ENCODE data around the gene CRYBB3. TPM values are rescaled to one million over a fixed set of nuclear protein-coding genes. Genes with fewer than 3 reads are reported as not detected.

The CRYBB3 gene
- total and polyA plus RNA-seq, 2 donors (not counting 3 experiments of a cell fraction or from before 2014, with no cell fraction given): 0.59 to 1.2 TPM

GRCh38 chr22:25197340-25197739 is 2.3 kb upstream of the CRYBB3 start:
- TF ChIP-seq FOS (IDR thresholded peaks at IDR 0.05; ENCODE audit: borderline replicate concordance, insufficient read depth, low read length) (no peak), GATA2 (IDR thresholded peaks at IDR 0.05; ENCODE audit: insufficient read depth, insufficient read length, low read depth, low read length) (no peak), MAX (IDR thresholded peaks at IDR 0.05; ENCODE audit: insufficient read depth, insufficient read length) (no peak), EZH2 (IDR thresholded peaks at IDR 0.05; ENCODE audit: borderline replicate concordance, low read depth, low read length, severe bottlenecking) (no peak), JUN (IDR thresholded peaks at IDR 0.05; ENCODE audit: borderline replicate concordance, insufficient read depth, insufficient read length, low read depth) (no peak), POLR2AphosphoS5 (IDR thresholded peaks at IDR 0.05; ENCODE audit: insufficient read depth, low read depth, low read length) (no peak), POLR2A (IDR thresholded peaks at IDR 0.05; ENCODE audit: low read depth, low read length) (no peak), MYC (IDR thresholded peaks at IDR 0.05; ENCODE audit: low read depth, low read length) (no peak)
- TF ChIP-seq, protein P1, sequence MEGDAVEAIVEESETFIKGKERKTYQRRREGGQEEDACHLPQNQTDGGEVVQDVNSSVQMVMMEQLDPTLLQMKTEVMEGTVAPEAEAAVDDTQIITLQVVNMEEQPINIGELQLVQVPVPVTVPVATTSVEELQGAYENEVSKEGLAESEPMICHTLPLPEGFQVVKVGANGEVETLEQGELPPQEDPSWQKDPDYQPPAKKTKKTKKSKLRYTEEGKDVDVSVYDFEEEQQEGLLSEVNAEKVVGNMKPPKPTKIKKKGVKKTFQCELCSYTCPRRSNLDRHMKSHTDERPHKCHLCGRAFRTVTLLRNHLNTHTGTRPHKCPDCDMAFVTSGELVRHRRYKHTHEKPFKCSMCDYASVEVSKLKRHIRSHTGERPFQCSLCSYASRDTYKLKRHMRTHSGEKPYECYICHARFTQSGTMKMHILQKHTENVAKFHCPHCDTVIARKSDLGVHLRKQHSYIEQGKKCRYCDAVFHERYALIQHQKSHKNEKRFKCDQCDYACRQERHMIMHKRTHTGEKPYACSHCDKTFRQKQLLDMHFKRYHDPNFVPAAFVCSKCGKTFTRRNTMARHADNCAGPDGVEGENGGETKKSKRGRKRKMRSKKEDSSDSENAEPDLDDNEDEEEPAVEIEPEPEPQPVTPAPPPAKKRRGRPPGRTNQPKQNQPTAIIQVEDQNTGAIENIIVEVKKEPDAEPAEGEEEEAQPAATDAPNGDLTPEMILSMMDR (IDR thresholded peaks at IDR 0.05; ENCODE audit: extremely low read depth in 1 of 2, insufficient read depth in 1 of 2, low read depth in 1 of 2, low read length in 2 of 2): no peak
- peaks cover 11 to 35% of the 10 kb centered on the region in 2 experiments for H3K36me3 ChIP-seq (ENCODE audit: control insufficient read depth in 2 of 2, extremely low read depth in 1 of 2, insufficient read depth in 2 of 2, low read length in 2 of 2)
- no peaks in the 10 kb centered on the region for H3K9me1 ChIP-seq (replicated peaks; ENCODE audit: control insufficient read depth, extremely low read depth, insufficient read depth, low read length)
- BruUV-seq (replicated peaks): no TSS peak
- no peak overlapping the region for H2AFZ ChIP-seq (ENCODE audit: low read depth, low read length)
- no peak overlapping the region for H3K9ac ChIP-seq (replicated peaks; ENCODE audit: extremely low read depth, insufficient read depth, low read length)
- no peaks in the 10 kb centered on the region for H3K27me3 ChIP-seq (ENCODE audit: control insufficient read depth in 2 of 2, insufficient read depth in 2 of 2, low read length in 2 of 2)
- ChIA-PET POLR2A (interaction anchor here (0.6 kb wide), 1 partner anchor 86 kb away, joined by 3 read pairs; no protein-coding TSS in a partner anchor), CTCF (interaction anchor here (1.9 kb wide), 1 partner anchor 87 kb away, joined by 5 read pairs; no protein-coding TSS in a partner anchor)
- H3K9me3 ChIP-seq (replicated peaks; ENCODE audit: control insufficient read depth, insufficient read depth, low read length): no peaks in the 10 kb centered on the region
- H3K4me3 ChIP-seq (replicated peaks in 1 of 3; ENCODE audit: insufficient read depth in 1 of 3, low read depth in 1 of 3, low read length in 3 of 3): no peak overlapping the region
- DNase-seq (ENCODE audit: low read depth, low spot score) (no peak), FAIRE-seq (no peak)
- no peaks in the 10 kb centered on the region for H3K4me1 ChIP-seq (ENCODE audit: control insufficient read depth, extremely low read depth, insufficient read depth, low read length)
- intact Hi-C loops (cut with micrococcal nuclease): no loop called here
- no peak overlapping the region for H3K4me2 ChIP-seq (ENCODE audit: insufficient read depth, low read length)
- H4K20me1 ChIP-seq (replicated peaks; ENCODE audit: control insufficient read depth, extremely low read depth, insufficient read depth, low read length): peaks cover 3% of the 10 kb centered on the region
- H3K79me2 ChIP-seq (ENCODE audit: control insufficient read depth, insufficient read depth, low read length): no peaks in the 10 kb centered on the region
- H3K27ac ChIP-seq (ENCODE audit: insufficient read depth, low read depth, low read length): no peak overlapping the region
- dilution Hi-C loops (cut with MboI; ENCODE audit: extremely low pct_ligation_motif_present, low sequenced_read_pairs): no loop called here

Measured in endothelial cell of umbilical vein (primary cell).